H1 (cell line): ENCODE data around the gene GMIP. TPM values are rescaled to one million over a fixed set of nuclear protein-coding genes. Genes with fewer than 3 reads are reported as not detected.

Source experiments
- CTCF ChIA-PET: fragments of 300-600 bp; sonication (Branson Sonifier 250); formaldehyde crosslinking; loops from one replicate; lab custom pipeline; 2021; ENCODE audit not compliant: partially characterized antibody; lab: Charles Lee
- POLR2A ChIA-PET: fragments of 300-600 bp; sonication (Branson Sonifier 250); formaldehyde crosslinking; loops from one replicate; lab custom pipeline; 2021; ENCODE audit warnings: inconsistent platforms; ENCODE audit not compliant: partially characterized antibody; lab: Charles Lee
- DNase-seq, 2 experiments: peaks; one replicate each; pipeline versions ENCODE4 v3.0.0 to v3.0.0-alpha.2; 2010 to 2022; ENCODE audit warnings: low spot score in 2 of 2, low read depth in 1 of 2, mixed read lengths in 1 of 2
- FAIRE-seq: peaks from 2 replicates; lab custom pipeline; 2011; peaks lifted over from hg19 to GRCh38; lab: Jason Lieb, UNC
- H2AFZ ChIP-seq: 2 replicates; pipeline ENCODE4 v1.8.1; 2012; ENCODE audit warnings: low read length, inconsistent platforms
- H2AK5ac ChIP-seq: 2 replicates; pipeline ENCODE4 v1.6.1; 2013; ENCODE audit warnings: low read depth, low read length
- H2BK120ac ChIP-seq: replicated peaks from 2 replicates; pipeline ENCODE3; 2013; ENCODE audit warnings: low read depth, low read length, inconsistent platforms
- H2BK12ac ChIP-seq: 2 replicates; pipeline ENCODE4 v1.6.1; 2013; ENCODE audit warnings: low read depth, low read length
- H2BK15ac ChIP-seq: 2 replicates; pipeline ENCODE4 v1.6.1; 2013; ENCODE audit warnings: low read length
- H2BK20ac ChIP-seq: 2 replicates; pipeline ENCODE4 v1.6.1; 2013; ENCODE audit warnings: low read length
- H2BK5ac ChIP-seq: 2 replicates; pipeline ENCODE4 v1.6.1; 2013; ENCODE audit warnings: low read depth, low read length
- H3K14ac ChIP-seq: 2 replicates; pipeline ENCODE4 v1.6.1; 2013; ENCODE audit warnings: inconsistent platforms; ENCODE audit not compliant: insufficient read length
- H3K18ac ChIP-seq: 2 replicates; pipeline ENCODE4 v1.6.1; 2013; ENCODE audit warnings: low read length; ENCODE audit errors: extremely low read depth
- H3K23ac ChIP-seq: 2 replicates; pipeline ENCODE4 v1.6.1; 2013; ENCODE audit warnings: inconsistent platforms; ENCODE audit not compliant: insufficient read length
- H3K23me2 ChIP-seq: 2 replicates; pipeline ENCODE4 v1.6.1; 2013; ENCODE audit warnings: low read depth, low read length
- H3K27ac ChIP-seq: 2 replicates; pipeline ENCODE4 v1.6.1; 2011; ENCODE audit warnings: low read depth, low read length, inconsistent platforms
- H3K27me3 ChIP-seq, 4 experiments: replicated peaks in 1 of 4; 1 replicate in 1 of 4; 2 replicates in 3 of 4; pipeline versions ENCODE4 v1.6.1 to v1.8.1; 2011 to 2013; ENCODE audit warnings: low read length in 3 of 4, mild to moderate bottlenecking in 3 of 4, inconsistent platforms in 2 of 4, mixed read lengths in 2 of 4, moderate library complexity in 1 of 4; ENCODE audit not compliant: control insufficient read depth in 3 of 4, insufficient read depth in 3 of 4; ENCODE audit errors: extremely low read depth in 1 of 4
- H3K36me3 ChIP-seq, 4 experiments: 2 replicates each; pipeline versions ENCODE4 v1.6.1 to v1.8.1; 2011 to 2013; ENCODE audit warnings: mild to moderate bottlenecking in 4 of 4, low read length in 3 of 4, moderate library complexity in 2 of 4, control low read depth in 1 of 4, inconsistent platforms in 1 of 4; ENCODE audit not compliant: insufficient read depth in 4 of 4, control insufficient read depth in 2 of 4
- H3K4ac ChIP-seq: replicated peaks from 2 replicates; pipeline ENCODE3; 2013; ENCODE audit warnings: low read length, low read depth, mixed read lengths, inconsistent platforms; ENCODE audit not compliant: insufficient read length
- H3K4me1 ChIP-seq, 4 experiments: replicated peaks in 1 of 4; 1 replicate in 1 of 4; 2 replicates in 3 of 4; pipeline versions ENCODE4 v1.6.1 to v1.8.1; 2011 to 2013; ENCODE audit warnings: low read length in 3 of 4, inconsistent platforms in 2 of 4, mixed read lengths in 1 of 4; ENCODE audit not compliant: insufficient read depth in 4 of 4, control insufficient read depth in 3 of 4
- H3K4me2 ChIP-seq, 2 experiments: 2 replicates each; pipeline versions ENCODE4 v1.6.1 to v1.8.1; 2011 to 2013; ENCODE audit warnings: low read depth in 2 of 2, low read length in 2 of 2, control low read depth in 1 of 2, inconsistent platforms in 1 of 2, mild to moderate bottlenecking in 1 of 2; ENCODE audit not compliant: insufficient read depth in 1 of 2
- H3K4me3 ChIP-seq, 4 experiments: fragments of 200-600, 300-600 bp in 1 of 4; sonication (generic), shearing (Covaris generic), sonication (Bioruptor Twin) in 1 of 4; 2 replicates each; pipeline versions ENCODE4 v1.5.1 to v1.8.1; 2011 to 2016; ENCODE audit warnings: low read length in 4 of 4, low read depth in 3 of 4, control low read depth in 2 of 4, inconsistent platforms in 2 of 4, mild to moderate bottlenecking in 2 of 4, mixed read lengths in 1 of 4, moderate library complexity in 1 of 4; ENCODE audit not compliant: insufficient read depth in 2 of 4; ENCODE audit errors: extremely low read depth in 1 of 4
- H3K56ac ChIP-seq: replicated peaks from 2 replicates; pipeline ENCODE3; 2013; ENCODE audit warnings: low read depth, mild to moderate bottlenecking, mixed read lengths, low read length, inconsistent platforms; ENCODE audit not compliant: insufficient read length
- H3K79me1 ChIP-seq: 2 replicates; pipeline ENCODE4 v1.6.1; 2013; ENCODE audit warnings: low read depth, low read length, control low read depth
- H3K79me2 ChIP-seq, 2 experiments: 2 replicates each; pipeline versions ENCODE4 v1.6.1 to v1.8.1; 2012 to 2013; ENCODE audit warnings: low read length in 2 of 2, mild to moderate bottlenecking in 2 of 2, inconsistent platforms in 1 of 2; ENCODE audit not compliant: insufficient read depth in 2 of 2, control insufficient read depth in 1 of 2
- H3K9ac ChIP-seq, 4 experiments: replicated peaks in 1 of 4; 1 replicate in 1 of 4; 2 replicates in 3 of 4; pipeline versions ENCODE4 v1.6.1 to v1.8.1; 2011 to 2013; ENCODE audit warnings: low read depth in 3 of 4, low read length in 3 of 4, control low read depth in 2 of 4, mild to moderate bottlenecking in 2 of 4, moderate library complexity in 2 of 4, inconsistent platforms in 1 of 4; ENCODE audit errors: extremely low read depth in 1 of 4
- H3K9me3 ChIP-seq, 2 experiments: 2 replicates each; pipeline versions ENCODE4 v1.6.1 to v1.8.1; 2012 to 2013; ENCODE audit warnings: mild to moderate bottlenecking in 2 of 2, moderate library complexity in 2 of 2, control low read depth in 1 of 2, inconsistent platforms in 1 of 2, low read depth in 1 of 2, low read length in 1 of 2, mixed read lengths in 1 of 2; ENCODE audit not compliant: insufficient read depth in 2 of 2
- H4K20me1 ChIP-seq, 2 experiments: replicated peaks in 1 of 2; 2 replicates each; pipeline versions ENCODE3 to v1.8.1; 2011 to 2013; ENCODE audit warnings: inconsistent platforms in 2 of 2, low read length in 2 of 2, mild to moderate bottlenecking in 1 of 2; ENCODE audit not compliant: insufficient read depth in 2 of 2, control insufficient read depth in 1 of 2
- H4K5ac ChIP-seq: 2 replicates; pipeline ENCODE4 v1.6.1; 2013; ENCODE audit warnings: low read length, low read depth, mixed read lengths, inconsistent platforms; ENCODE audit not compliant: insufficient read length
- H4K8ac ChIP-seq: 2 replicates; pipeline ENCODE4 v1.8.0; 2013; ENCODE audit warnings: mild to moderate bottlenecking, moderate library complexity, low read length, inconsistent platforms; ENCODE audit not compliant: insufficient read depth; ENCODE audit errors: extremely low read depth
- H4K91ac ChIP-seq: replicated peaks from 2 replicates; pipeline ENCODE3; 2013; ENCODE audit warnings: low read length, mixed read lengths, inconsistent platforms; ENCODE audit not compliant: insufficient read length
- ASH2L ChIP-seq: fragments of 200-600, 300-600 bp; sonication (generic); IDR thresholded peaks from one replicate; pipeline ENCODE4 v1.7.1; 2017; ENCODE audit warnings: low read length
- CREB1 ChIP-seq: IDR thresholded peaks from 2 replicates; pipeline ENCODE4 v1.6.1; 2012; ENCODE audit warnings: inconsistent platforms
- CTBP2 ChIP-seq: IDR thresholded peaks from 2 replicates; pipeline ENCODE4 v1.7.0; 2011; ENCODE audit warnings: borderline replicate concordance, mild to moderate bottlenecking, moderate library complexity, mixed read lengths, low read length; ENCODE audit not compliant: insufficient read depth, insufficient read length
- KDM4A ChIP-seq: IDR thresholded peaks from one replicate; pipeline ENCODE4 v1.7.1; 2012; ENCODE audit warnings: low read depth, mild to moderate bottlenecking, moderate library complexity, low read length, inconsistent platforms; ENCODE audit not compliant: severe bottlenecking
- NRF1 ChIP-seq: IDR thresholded peaks from 2 replicates; pipeline ENCODE4 v1.6.1; 2011; ENCODE audit warnings: mild to moderate bottlenecking, low read depth, low read length, improper control_type of control experiment
- PHF8 ChIP-seq: fragments of 200-600 bp; sonication (generic); conservative IDR thresholded peaks from 2 replicates; pipeline ENCODE4 v1.7.1; 2012; ENCODE audit warnings: low read depth, mild to moderate bottlenecking, inconsistent platforms, low read length, moderate library complexity
- RAD21 ChIP-seq, 2 experiments: IDR thresholded peaks in 1 of 2; conservative IDR thresholded peaks in 1 of 2; 2 replicates each; pipeline ENCODE4 v1.6.1; 2011; ENCODE audit warnings: low read depth in 2 of 2, low read length in 2 of 2, improper control_type of control experiment in 1 of 2, inconsistent platforms in 1 of 2, mild to moderate bottlenecking in 1 of 2, moderate library complexity in 1 of 2
- RFX5 ChIP-seq: IDR thresholded peaks from 2 replicates; pipeline ENCODE4 v1.6.1; 2011; ENCODE audit warnings: low read depth, low read length, improper control_type of control experiment, borderline replicate concordance
- SIN3A ChIP-seq, 2 experiments: IDR thresholded peaks in 1 of 2; conservative IDR thresholded peaks in 1 of 2; 2 replicates each; pipeline ENCODE4 v1.6.1; 2011 to 2012; ENCODE audit warnings: low read length in 2 of 2, improper control_type of control experiment in 1 of 2, low read depth in 1 of 2, mild to moderate bottlenecking in 1 of 2
- SIRT6 ChIP-seq: IDR thresholded peaks from one replicate; pipeline ENCODE4 v1.7.1; 2012; ENCODE audit warnings: low read length, inconsistent platforms
- SIX5 ChIP-seq: IDR thresholded peaks from 2 replicates; pipeline ENCODE4 v1.6.1; 2011; ENCODE audit warnings: mild to moderate bottlenecking, low read depth, low read length
- TCF12 ChIP-seq: IDR thresholded peaks from 2 replicates; pipeline ENCODE4 v1.6.1; 2011; ENCODE audit warnings: low read depth, mild to moderate bottlenecking, low read length
- WGBS, 2 experiments: shearing (Covaris generic) in 1 of 2; methylation state at CpG; one replicate each; pipeline versions ENCODE4 v1.1.6 to v1.1.7; 2013 to 2015; ENCODE audit warnings: low lambda C conversion rate in 2 of 2, mixed read lengths in 2 of 2, inconsistent platforms in 1 of 2, low coverage in 1 of 2, missing lambda C conversion rate in 1 of 2; ENCODE audit not compliant: insufficient replicate concordance in 2 of 2, insufficient coverage in 1 of 2, insufficient read length in 1 of 2; ENCODE audit errors: extremely low coverage in 1 of 2, missing lambda C conversion rate in 1 of 2; 5-methylcytosine and 5-hydroxymethylcytosine counted together
- polyA plus RNA-seq, 7 experiments: library from polyadenylated mRNA; depleted of rRNA in 3 of 7; stranded (reverse) in 5 of 7; unstranded in 2 of 7; fragments of >200 nt in 5 of 7; fragments of 200-250 nt in 2 of 7; gene quantifications; 1 replicate in 5 of 7; 2 replicates in 1 of 7; 4 replicates in 1 of 7; pipeline versions ENCODE4 v1.2.1 to v1.2.3, GENCODE V29; 2011 to 2013; ENCODE audit warnings: missing spikeins in 2 of 7, mixed read lengths in 2 of 7
- total RNA-seq: library from RNA; stranded (reverse); fragmentation: NEBNext Ultra II Directional; extraction: Animal tissue kit (Norgen Biotek cat#: 25700); gene quantifications from 2 replicates; pipeline ENCODE4 v1.2.1, GENCODE V29; 2021

The GMIP gene
- total and polyA plus RNA-seq, 2 of the 8 experiments (the other 6 are each of a cell fraction or from before 2014, with no cell fraction given) = 5.7 to 18.1 TPM

DNA sequence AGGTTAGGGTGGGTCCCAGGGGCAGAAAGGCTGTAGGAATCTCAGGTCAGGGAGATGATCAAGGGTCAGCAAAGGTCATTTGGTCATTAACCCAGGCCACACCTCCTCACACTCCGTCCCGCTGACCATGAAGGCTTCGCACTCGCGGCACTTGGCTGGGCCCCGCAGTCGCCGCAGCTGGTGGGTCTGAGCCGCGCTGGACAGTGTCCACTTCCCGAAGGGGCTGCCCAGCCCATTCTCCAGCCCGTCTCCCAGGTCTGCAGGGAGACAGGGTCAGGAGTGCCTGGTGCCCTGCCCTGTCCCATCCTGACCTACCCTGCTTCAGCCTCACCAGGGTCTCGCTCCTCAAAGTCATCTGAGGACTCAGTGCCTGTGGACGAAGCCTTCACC lies 8.1 kb downstream of the GMIP start:
- Histone ChIP-seq H3K56ac (no peak overlapping the region), H3K4me3 (no peak overlapping the region), H3K27me3 (no peaks in the 10 kb centered on the region), H3K36me3 (peaks cover 4 to 12% (median 11%) of the 10 kb centered on the region in 4 experiments; a peak in 7 of 8 replicates), H2AFZ (no peak overlapping the region), H3K27ac (no peak overlapping the region), H3K9ac (no peak overlapping the region), H3K18ac (no peak overlapping the region), H3K23me2 (no peaks in the 10 kb centered on the region; the same call in 1 of the 2 replicates), H3K23ac (no peak overlapping the region), H2BK15ac (no peak overlapping the region), H3K9me3 (no peaks in the 10 kb centered on the region), H3K14ac (no peak overlapping the region), H4K20me1 (peaks cover 0 to 9% of the 10 kb centered on the region in 2 experiments), H2BK5ac (no peak overlapping the region), H3K4ac (no peak overlapping the region), H3K79me1 (peaks cover 2% of the 10 kb centered on the region; the same call in 1 of the 2 replicates), H3K4me1 (peaks cover 0 to 8% (median 6%) of the 10 kb centered on the region in 4 experiments; a peak in 5 of 7 replicates), H2BK20ac (no peak overlapping the region), H2BK120ac (no peak overlapping the region), H4K5ac (no peak overlapping the region), H2BK12ac (no peak overlapping the region), H3K4me2 (no peak overlapping the region), H4K8ac (no peak overlapping the region), H3K79me2 (no peaks in the 10 kb centered on the region), H4K91ac (no peak overlapping the region), H2AK5ac (no peak overlapping the region)
- FAIRE-seq (no peak), DNase-seq (no peak)
- POLR2A ChIA-PET = interaction anchor here (2.8 kb wide), 1 partner anchor 8 kb away, joined by 11 read pairs; no protein-coding TSS in a partner anchor
- WGBS, 2 experiments = 91% methylated on average over 14 of the region's 14 CpGs; no CpG with 5 or more reads in 1 of the 2 experiments
- CTCF ChIA-PET = no interaction called here
- TF ChIP-seq PHF8 (no peak), KDM4A (no peak), SIX5 (no peak), TCF12 (no peak), NRF1 (no peak), ASH2L (no peak), RFX5 (no peak), CTBP2 (no peak), CREB1 (no peak), SIN3A (conservative IDR thresholded peaks at IDR 0.05 in 1 of 2, IDR thresholded peaks at IDR 0.05 in 1 of 2; ENCODE audit: low read depth in 1 of 2, low read length in 2 of 2) (no peak), RAD21 (IDR thresholded peaks at IDR 0.05 in 1 of 2, conservative IDR thresholded peaks at IDR 0.05 in 1 of 2; ENCODE audit: low read depth in 2 of 2, low read length in 2 of 2) (no peak), SIRT6 (no peak)
